GM18502 (cell line): ENCODE measurements around the gene ZNF410.

Experiments
- ATAC-seq: cut with Tn5 transposase; IDR thresholded peaks from one replicate; pipeline ENCODE4 v1.9.1; 2021; ENCODE audit warnings: mild to moderate bottlenecking; ENCODE audit not compliant: unreplicated experiment, poor library complexity

ZNF410 gene

GRCh38 chr14:73945159-73945670 lies 58.6 kb downstream of the ZNF410 start:
- ATAC-seq, result no peak

GRCh38 chr14:73949752-73950734 lies 63.4 kb downstream of the ZNF410 start, which contains the start of the genes COQ6 and FAM161B:
Gene COQ6, plus strand, starts transcription at chr14:73950302. Its CDS starts 31 bp downstream, at chr14:73950333.
Gene FAM161B, minus strand, starts transcription at chr14:73950094. Its CDS starts 68 bp downstream, at chr14:73950026.
- peak; percentile 94 for ATAC-seq

DNA sequence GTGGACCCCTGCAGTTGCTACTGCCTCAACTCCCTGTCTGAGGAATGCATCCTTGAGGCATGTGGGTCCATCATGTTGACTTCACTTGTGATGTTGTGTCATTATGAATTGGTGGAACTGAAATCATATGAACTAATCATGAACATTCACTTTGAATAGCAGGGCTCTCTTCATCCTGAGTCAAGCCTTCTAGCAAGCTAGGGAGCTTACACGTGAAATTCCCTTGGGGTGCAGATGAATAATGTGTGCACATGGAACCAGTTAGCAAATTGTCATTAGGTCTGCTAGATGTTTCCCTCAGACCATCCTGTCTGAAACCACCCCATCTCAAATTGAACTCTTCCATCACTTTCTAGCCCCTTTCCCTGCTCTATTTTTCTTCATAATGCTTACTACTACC lies 67.1 kb downstream of the ZNF410 start:
- no peak for ATAC-seq

DNA sequence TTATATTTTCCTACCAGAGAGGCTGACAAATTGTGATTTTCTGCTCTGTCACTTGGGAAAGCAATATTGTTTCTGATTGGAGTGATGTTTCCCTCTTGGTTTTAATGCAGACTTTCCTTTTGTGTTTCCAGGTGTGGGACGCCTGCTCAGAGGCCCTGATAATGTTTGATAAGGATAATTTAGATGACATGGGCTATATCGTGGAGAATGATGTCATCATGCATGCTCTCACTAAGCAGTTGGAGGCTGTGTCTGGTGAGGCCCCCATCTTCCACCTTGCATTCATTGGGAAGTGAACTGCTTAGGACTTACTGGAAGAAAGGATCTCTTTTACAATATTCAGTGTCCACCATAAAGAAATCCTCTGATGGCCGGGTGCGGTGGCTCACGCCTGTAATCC lies 69.0 kb downstream of the ZNF410 start:
- ATAC-seq, result no peak

DNA sequence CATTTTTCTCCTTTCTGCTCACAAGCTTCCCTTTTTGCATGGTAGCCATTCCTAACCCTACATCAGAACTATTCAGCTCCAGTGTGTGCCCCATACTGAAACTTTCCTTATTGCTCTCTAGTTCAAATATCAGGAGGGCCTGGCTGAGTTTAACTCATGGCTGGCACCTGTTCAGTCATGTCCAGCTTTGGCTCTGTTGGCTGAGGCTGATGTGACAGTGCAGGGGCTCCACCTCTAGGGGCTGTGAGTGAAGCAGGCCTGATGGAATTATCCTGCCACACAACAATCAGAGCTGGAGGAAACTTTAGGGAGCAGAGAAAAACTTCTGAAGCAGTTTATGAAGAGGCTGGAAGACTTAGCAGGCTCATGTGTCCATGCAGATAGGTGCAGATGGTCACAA lies 71.9 kb downstream of the ZNF410 start:
- no peak for ATAC-seq

DNA sequence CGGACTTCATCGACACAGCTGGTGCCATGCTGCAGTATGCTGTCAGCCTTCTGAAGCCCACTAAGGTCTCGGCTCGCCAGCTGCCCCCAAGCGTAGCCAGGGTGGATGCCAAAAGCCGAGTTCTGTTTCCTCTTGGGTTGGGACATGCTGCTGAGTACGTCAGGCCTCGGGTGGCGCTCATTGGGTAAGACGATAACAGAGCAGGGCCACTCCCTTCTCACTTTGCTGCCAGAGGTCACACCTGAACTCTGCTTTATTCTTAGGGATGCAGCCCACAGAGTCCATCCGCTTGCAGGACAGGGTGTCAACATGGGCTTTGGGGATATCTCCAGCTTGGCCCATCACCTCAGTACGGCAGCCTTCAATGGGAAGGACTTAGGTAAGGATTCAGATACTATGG lies 74.5 kb downstream of the ZNF410 start:
- no peak for ATAC-seq

DNA sequence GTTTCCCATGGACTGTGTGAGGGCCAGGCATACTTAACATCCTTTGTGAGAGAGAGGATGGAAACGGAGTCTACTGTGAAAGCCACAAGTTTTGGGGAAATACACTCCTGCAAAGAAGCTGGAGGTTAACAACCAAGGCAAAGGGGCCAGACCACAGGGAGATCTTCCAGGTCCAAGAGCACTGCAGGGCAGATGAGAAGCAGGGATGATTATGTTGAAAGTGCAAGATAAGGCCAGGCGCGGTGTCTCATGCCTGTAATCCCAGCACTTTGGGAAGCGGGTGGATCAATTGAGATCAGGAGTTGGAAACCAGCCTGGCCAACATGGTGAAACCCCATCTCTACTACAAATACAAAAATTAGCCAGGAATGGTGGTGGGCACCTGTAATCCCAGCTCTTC lies 78.6 kb downstream of the ZNF410 start:
- ATAC-seq, result no peak

GRCh38 chr14:73968885-73969284 lies 82.2 kb downstream of the ZNF410 start:
- ATAC-seq, result no peak

GRCh38 chr14:73973497-73973896 lies 86.8 kb downstream of the ZNF410 start:
- no peak for ATAC-seq

- ATAC-seq, result no peak
Observed at GRCh38 chr14:73976125-73976524, 89.5 kb downstream of the ZNF410 start.

DNA sequence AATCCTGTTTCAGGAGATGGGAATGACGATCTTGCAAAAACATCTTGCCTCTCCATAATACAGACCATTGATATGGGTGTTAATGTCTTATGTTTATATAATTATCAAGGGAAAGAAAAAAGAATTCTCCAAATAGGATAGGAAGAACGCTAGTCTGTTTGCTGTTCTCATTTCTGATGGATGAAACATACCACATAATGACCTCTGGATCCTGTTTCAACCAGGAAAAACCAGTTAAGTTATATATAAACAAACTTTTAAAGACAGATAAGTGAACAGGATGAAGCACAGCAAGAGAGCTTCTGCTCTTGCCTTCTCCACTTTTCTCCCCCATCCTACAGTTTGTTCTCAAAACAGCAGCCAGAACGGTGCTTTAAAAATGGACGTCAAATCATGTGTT lies 91.2 kb downstream of the ZNF410 start:
- no peak for ATAC-seq
